GM18505 (cell line): Measurements from ENCODE around the gene DMD.

Experiments used
- ATAC-seq: cut with Tn5 transposase; IDR thresholded peaks from one replicate; pipeline ENCODE4 v1.9.1; 2021; ENCODE audit not compliant: unreplicated experiment
- POLR2A ChIP-seq: IDR thresholded peaks from 4 replicates; pipeline ENCODE4 v1.6.1; 2011; ENCODE audit warnings: borderline replicate concordance; ENCODE audit not compliant: insufficient read depth, insufficient read length; ENCODE audit errors: extremely low read depth

Gene DMD

GRCh38 chrX:31713120-31713519 lies 1498.2 kb downstream of the DMD start:
- no peak for TF ChIP-seq POLR2A
- ATAC-seq = no peak

DNA sequence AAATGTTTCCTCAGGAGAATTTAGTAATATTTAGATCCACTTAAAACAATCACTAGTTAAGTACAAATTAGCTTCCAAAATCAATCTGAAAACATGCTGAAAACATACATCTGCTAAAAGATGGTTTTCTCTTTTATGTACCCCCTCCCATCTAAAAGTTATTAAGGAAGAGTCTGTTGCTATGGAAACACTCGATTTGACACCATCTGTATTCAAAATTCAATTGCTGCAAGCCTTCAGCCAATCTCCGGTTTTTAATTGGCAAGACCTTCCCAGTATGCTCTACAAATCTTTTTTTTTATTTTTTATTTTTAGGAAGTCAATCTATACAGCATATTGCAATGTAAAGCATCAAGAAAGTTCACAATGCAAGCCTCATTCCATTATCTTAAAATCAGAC lies 1500.2 kb downstream of the DMD start:
- ATAC-seq = no peak
- no peak for TF ChIP-seq POLR2A

DNA sequence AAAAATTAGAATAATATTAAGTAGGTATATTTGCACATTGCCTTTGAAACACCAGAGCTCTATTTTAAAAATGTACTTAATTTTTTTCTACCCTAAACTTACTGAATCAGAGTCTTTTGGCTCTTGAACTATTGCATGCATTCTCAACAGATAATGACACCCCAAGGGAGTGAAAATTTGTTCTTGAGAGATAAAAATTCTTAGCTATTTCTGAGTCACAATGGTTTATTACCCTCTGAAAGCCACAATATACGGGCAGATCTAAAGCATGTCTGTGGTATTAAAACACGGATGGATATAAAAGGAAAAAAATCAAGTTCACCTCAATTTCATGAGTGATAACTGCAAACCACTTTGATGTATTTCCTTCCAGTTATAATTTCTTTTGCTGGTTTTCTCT lies 1503.2 kb downstream of the DMD start:
- ATAC-seq = no peak

GRCh38 chrX:31706466-31706865 lies 1504.9 kb downstream of the DMD start:
- TF ChIP-seq POLR2A = no peak
- no peak for ATAC-seq

More for the DNA sequence above, 1503.2 kb downstream of the DMD start:
- no peak for TF ChIP-seq POLR2A

- no peak for ATAC-seq
- no peak for TF ChIP-seq POLR2A
These were observed 1505.5 kb downstream of the DMD start for GRCh38 chrX:31705816-31706215.

DNA sequence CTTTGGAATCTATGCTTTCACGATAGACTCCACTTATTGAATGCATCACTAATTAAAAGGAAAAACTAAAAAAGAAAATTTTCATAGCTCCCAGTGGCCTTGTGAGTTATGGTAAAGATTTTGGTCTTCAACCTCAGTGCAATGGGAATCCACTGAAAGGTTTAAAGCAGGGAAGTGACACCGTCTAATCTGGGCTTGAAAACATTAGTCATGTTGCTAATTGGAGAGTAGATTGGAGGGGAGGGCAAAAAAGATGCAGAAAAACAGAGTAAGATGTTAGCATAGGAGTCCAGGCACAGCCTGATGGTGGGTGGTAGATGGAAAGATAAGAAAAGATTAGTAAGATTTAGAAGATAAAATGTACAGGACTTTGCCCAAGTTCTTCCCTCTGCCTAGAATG lies 1506.4 kb downstream of the DMD start:
- TF ChIP-seq POLR2A = no peak
- ATAC-seq = no peak

- no peak for ATAC-seq
- no peak for TF ChIP-seq POLR2A
These were observed 1509.1 kb downstream of the DMD start for GRCh38 chrX:31702222-31702621.

GRCh38 chrX:31697294-31697916 lies 1513.9 kb downstream of the DMD start:
- no peak for ATAC-seq

GRCh38 chrX:31679861-31680260 lies 1531.5 kb downstream of the DMD start:
- no peak for ATAC-seq
- no peak for TF ChIP-seq POLR2A

More at GRCh38 chrX:31697294-31697916, 1513.9 kb downstream of the DMD start:
- no peak for TF ChIP-seq POLR2A

- no peak for TF ChIP-seq POLR2A
- ATAC-seq = no peak
These were observed 1541.1 kb downstream of the DMD start for GRCh38 chrX:31670245-31670644.

- ATAC-seq = no peak
- no peak for TF ChIP-seq POLR2A
These were observed 1545.9 kb downstream of the DMD start for GRCh38 chrX:31665454-31665853.

GRCh38 chrX:31663172-31663571 lies 1548.2 kb downstream of the DMD start:
- TF ChIP-seq POLR2A = no peak
- no peak for ATAC-seq

DNA sequence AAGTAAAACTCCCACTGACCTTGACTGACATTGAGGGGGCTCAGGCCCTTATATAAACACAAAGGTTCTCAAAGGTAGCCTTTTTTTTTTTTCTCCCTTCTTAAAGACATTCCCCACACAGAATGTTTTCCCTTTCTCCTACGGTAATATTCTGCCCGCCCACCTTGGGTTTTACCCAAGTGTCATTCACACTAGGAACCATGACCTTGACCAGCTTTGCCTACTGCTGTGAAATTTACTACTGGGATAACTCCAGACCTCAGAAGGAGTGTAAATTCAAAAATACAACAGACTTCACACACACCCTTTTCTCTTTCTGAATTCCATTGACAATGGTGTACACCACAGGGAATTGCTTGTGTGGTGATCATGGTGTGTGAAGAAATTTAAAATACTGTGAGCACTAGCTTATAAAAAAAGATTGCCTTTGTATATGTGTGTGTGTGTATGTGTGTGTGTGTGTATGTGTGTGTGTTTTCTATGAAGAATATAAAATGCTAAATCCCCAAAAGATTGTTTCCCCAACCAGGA lies 1550.0 kb downstream of the DMD start:
- no peak for ATAC-seq
- no peak for TF ChIP-seq POLR2A

DNA sequence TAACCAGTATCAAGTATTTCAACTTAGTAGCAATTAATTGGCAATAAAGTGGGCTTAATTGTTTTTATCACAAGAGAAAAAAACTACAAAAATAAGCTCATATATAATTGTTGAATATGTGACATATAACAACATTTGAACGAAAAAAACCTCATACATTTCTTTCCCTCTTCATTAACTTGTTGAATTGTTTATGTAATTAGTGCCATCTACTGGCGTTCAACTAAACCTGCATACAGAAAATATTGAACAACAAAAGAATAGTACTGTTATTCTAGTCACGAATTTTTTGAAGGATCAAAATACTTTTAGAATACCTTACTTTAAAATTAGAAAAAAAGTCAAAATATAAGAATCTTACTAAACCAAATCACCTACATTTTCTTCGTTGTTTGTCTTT lies 1553.0 kb downstream of the DMD start:
- no peak for TF ChIP-seq POLR2A
- ATAC-seq = no peak
